C4-2B (cell line): ENCODE measurements around the gene SBNO2.

Source experiments
- ZFX ChIP-seq: fragments of 450-650 bp; IDR thresholded peaks from 2 replicates; pipeline ENCODE4 v1.6.1; 2017
- TF ChIP-seq, protein P1 (sequence below): fragments of 450-650 bp; conservative IDR thresholded peaks from 2 replicates; pipeline ENCODE4 v1.5.1; 2017; ENCODE audit warnings: mild to moderate bottlenecking

DNA sequence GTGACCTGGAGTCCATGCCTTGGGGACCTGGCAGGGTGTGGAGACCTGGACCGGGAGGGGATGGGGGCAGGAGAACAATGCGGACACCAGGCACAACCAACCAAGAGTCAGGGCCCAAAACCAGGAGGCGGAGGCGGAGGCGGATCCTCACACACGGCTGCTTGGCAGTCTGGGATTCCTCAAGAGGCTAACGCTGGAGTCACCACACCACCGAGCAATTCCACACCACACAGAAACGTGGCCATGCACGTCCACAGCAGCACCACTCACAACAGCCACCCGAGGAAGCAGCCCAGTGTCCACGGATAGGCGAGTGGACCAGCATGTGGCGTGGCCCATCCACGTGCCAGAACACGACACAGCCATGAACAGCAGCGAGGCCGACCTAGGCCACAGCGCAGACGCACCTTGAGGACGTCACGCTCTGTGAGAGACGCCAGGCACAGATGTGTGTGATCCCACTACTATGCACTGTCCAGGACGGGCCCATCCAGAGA, 17.7 kb downstream of the SBNO2 start:
- TF ChIP-seq, protein P1, sequence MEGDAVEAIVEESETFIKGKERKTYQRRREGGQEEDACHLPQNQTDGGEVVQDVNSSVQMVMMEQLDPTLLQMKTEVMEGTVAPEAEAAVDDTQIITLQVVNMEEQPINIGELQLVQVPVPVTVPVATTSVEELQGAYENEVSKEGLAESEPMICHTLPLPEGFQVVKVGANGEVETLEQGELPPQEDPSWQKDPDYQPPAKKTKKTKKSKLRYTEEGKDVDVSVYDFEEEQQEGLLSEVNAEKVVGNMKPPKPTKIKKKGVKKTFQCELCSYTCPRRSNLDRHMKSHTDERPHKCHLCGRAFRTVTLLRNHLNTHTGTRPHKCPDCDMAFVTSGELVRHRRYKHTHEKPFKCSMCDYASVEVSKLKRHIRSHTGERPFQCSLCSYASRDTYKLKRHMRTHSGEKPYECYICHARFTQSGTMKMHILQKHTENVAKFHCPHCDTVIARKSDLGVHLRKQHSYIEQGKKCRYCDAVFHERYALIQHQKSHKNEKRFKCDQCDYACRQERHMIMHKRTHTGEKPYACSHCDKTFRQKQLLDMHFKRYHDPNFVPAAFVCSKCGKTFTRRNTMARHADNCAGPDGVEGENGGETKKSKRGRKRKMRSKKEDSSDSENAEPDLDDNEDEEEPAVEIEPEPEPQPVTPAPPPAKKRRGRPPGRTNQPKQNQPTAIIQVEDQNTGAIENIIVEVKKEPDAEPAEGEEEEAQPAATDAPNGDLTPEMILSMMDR, result no peak
- TF ChIP-seq ZFX, result no peak
